Gastrocnemius medialis (tissue), 4 donors: Measurements from ENCODE around the gene VIT. TPM values are rescaled to one million over a fixed set of nuclear protein-coding genes. Genes with fewer than 3 reads are reported as not detected.
A peak's percentile ranks its signal among the peaks of the same experiment; 100 is the strongest.

Source experiments
- ATAC-seq, 2 donors: fragments of 150-250 bp; one replicate each; pipeline ENCODE4 v1.9.1; 2016
- DNase-seq, 2 donors: peaks; one replicate each; pipeline ENCODE4 v3.0.0-alpha.2; 2019
- H3K27ac ChIP-seq, 4 donors: fragments of 200-600 bp; sonication (generic); 1 replicate in 1 of 4; 2 replicates in 3 of 4; pipeline ENCODE4 v1.5.1; 2016 to 2018; ENCODE audit warnings: mild to moderate bottlenecking in 2 of 4, moderate library complexity in 1 of 4
- H3K27me3 ChIP-seq, 3 donors: fragments of 200-600 bp; sonication (generic) in 2 of 3; 1 replicate in 1 of 3; 2 replicates in 2 of 3; pipeline versions ENCODE4 v1.5.1 to v1.6.0; 2016 to 2019; ENCODE audit warnings: mild to moderate bottlenecking in 1 of 3, moderate library complexity in 1 of 3
- H3K36me3 ChIP-seq, 2 donors: fragments of 200-600 bp; sonication (generic) in 1 of 2; one replicate each; pipeline ENCODE4 v1.5.1; 2017 to 2018
- H3K4me1 ChIP-seq, 2 donors: fragments of 200-600 bp; sonication (generic) in 1 of 2; one replicate each; pipeline ENCODE4 v1.5.1; 2016 to 2017; ENCODE audit warnings: mild to moderate bottlenecking in 2 of 2
- H3K4me3 ChIP-seq, 4 donors: fragments of 200-600 bp; sonication (generic) in 3 of 4; 1 replicate in 1 of 4; 2 replicates in 3 of 4; pipeline ENCODE4 v1.5.1; 2016 to 2019; ENCODE audit warnings: mild to moderate bottlenecking in 2 of 4
- H3K9me3 ChIP-seq, 3 donors: fragments of 200-600 bp; sonication (generic) in 2 of 3; 1 replicate in 1 of 3; 2 replicates in 2 of 3; pipeline ENCODE4 v1.5.1; 2016 to 2019
- CTCF ChIP-seq, 5 experiments: fragments of 450-650 bp in 3 of 5; fragments of 200-600 bp in 2 of 5; sonication (generic) in 2 of 5; IDR thresholded peaks in 4 of 5; conservative IDR thresholded peaks in 1 of 5; 1 replicate in 4 of 5; 2 replicates in 1 of 5; pipeline ENCODE4 v1.5.1; 2016 to 2019; ENCODE audit warnings: antibody characterized with exemption in 5 of 5, mild to moderate bottlenecking in 3 of 5, moderate library complexity in 3 of 5
- POLR2A ChIP-seq, 2 donors: fragments of 450-650 bp; IDR thresholded peaks; one replicate each; pipeline ENCODE4 v1.6.1; 2017; ENCODE audit warnings: antibody characterized with exemption in 2 of 2, mild to moderate bottlenecking in 2 of 2, moderate library complexity in 2 of 2
- in situ Hi-C, 4 donors: fragments of 200-750 bp; cut with MboI; loops; one replicate each; pipeline versions ENCODE4 v1.15.0 to v1.8.0; 2017; ENCODE audit warnings: low sequenced_read_pairs in 4 of 4
- intact Hi-C: fragments of 100-400 bp; cut with DNase I; formaldehyde crosslinking; loops from one replicate; pipeline ENCODE4 v1.15.1; 2023; ENCODE audit warnings: low total_unique reads
- total RNA-seq, 4 donors: library from RNA; depleted of rRNA; stranded (reverse); fragments of >200 nt; gene quantifications; one replicate each; pipeline versions ENCODE4 v1.1.0 to v1.2.3, GENCODE V29; 2016

The VIT gene
- total RNA-seq, 4 donors from 2014 or later = 14.4 to 27.3 (median 17.6) TPM

GRCh38 chr2:36704475-36705150 is 8.1 kb downstream of the VIT start:
- peak overlapping the region; percentile 59 to 72 (median 71) for H3K27ac ChIP-seq
- peak; percentile 35 to 66 for DNase-seq

GRCh38 chr2:36705326-36706020 is 9.0 kb downstream of the VIT start:
- Histone ChIP-seq H3K4me3 (no peak overlapping the region), H3K27ac (peak overlapping the region; percentile 59 to 72 (median 71)), H3K9me3 (no peaks in the 10 kb centered on the region), H3K4me1 (peaks cover 2 to 5% of the 10 kb centered on the region in 2 donors), H3K36me3 (no peaks in the 10 kb centered on the region), H3K27me3 (peaks cover 0 to 6% (median 0%) of the 10 kb centered on the region in 3 donors)
- intact Hi-C loops = no loop called here
- DNase-seq (no peak), ATAC-seq (no peak)
- in situ Hi-C loops = no loop called here
- no peak for TF ChIP-seq POLR2A (IDR thresholded peaks at IDR 0.05)
- no peak for TF ChIP-seq CTCF (IDR thresholded peaks at IDR 0.05 in 4 of 5, conservative IDR thresholded peaks at IDR 0.05 in 1 of 5)

More at GRCh38 chr2:36704475-36705150, 8.1 kb downstream of the VIT start:
- Histone ChIP-seq H3K4me3 (no peak overlapping the region), H3K4me1 (peaks cover 2 to 5% of the 10 kb centered on the region in 2 donors), H3K9me3 (no peaks in the 10 kb centered on the region), H3K36me3 (no peaks in the 10 kb centered on the region), H3K27me3 (peaks cover 0 to 6% (median 0%) of the 10 kb centered on the region in 3 donors)
- in situ Hi-C loops = no loop called here
- intact Hi-C loops = no loop called here
- ATAC-seq = peak; percentile 72 to 74
- TF ChIP-seq POLR2A (IDR thresholded peaks at IDR 0.05) = peak in 1 of 2 donors; percentile 18
- no peak for TF ChIP-seq CTCF (IDR thresholded peaks at IDR 0.05 in 4 of 5, conservative IDR thresholded peaks at IDR 0.05 in 1 of 5)

GRCh38 chr2:36706021-36706876 is 9.7 kb downstream of the VIT start:
- H3K4me3 ChIP-seq = peak overlapping the region in 1 of 4 donors; percentile 4
- ATAC-seq (peak; percentile 16 to 54), DNase-seq (peak; percentile 28 to 64)
- TF ChIP-seq POLR2A (IDR thresholded peaks at IDR 0.05) (no peak), CTCF (IDR thresholded peaks at IDR 0.05 in 4 of 5, conservative IDR thresholded peaks at IDR 0.05 in 1 of 5) (no peak)
- H3K27ac ChIP-seq = peak overlapping the region; percentile 59 to 72 (median 71)
- in situ Hi-C loops (no loop called here), intact Hi-C loops (no loop called here)
- H3K27me3 ChIP-seq = peaks cover 0 to 6% (median 0%) of the 10 kb centered on the region in 3 donors
- H3K36me3 ChIP-seq = no peaks in the 10 kb centered on the region
- H3K4me1 ChIP-seq = peaks cover 2 to 5% of the 10 kb centered on the region in 2 donors
- no peaks in the 10 kb centered on the region for H3K9me3 ChIP-seq

- ATAC-seq (no peak), DNase-seq (peak in 1 of 2 donors; percentile 19)
- Histone ChIP-seq H3K27ac (peak overlapping the region; percentile 58 to 72 (median 65)), H3K9me3 (no peaks in the 10 kb centered on the region), H3K4me1 (peaks cover 2 to 5% of the 10 kb centered on the region in 2 donors), H3K4me3 (no peak overlapping the region), H3K27me3 (peaks cover 0 to 6% (median 0%) of the 10 kb centered on the region in 3 donors), H3K36me3 (no peaks in the 10 kb centered on the region)
- TF ChIP-seq POLR2A (IDR thresholded peaks at IDR 0.05) (no peak), CTCF (IDR thresholded peaks at IDR 0.05 in 4 of 5, conservative IDR thresholded peaks at IDR 0.05 in 1 of 5) (no peak)
- intact Hi-C loops (no loop called here), in situ Hi-C loops (no loop called here)
Measured at GRCh38 chr2:36707050-36707449, 10.5 kb downstream of the VIT start.
